Fibroblast of the aortic adventitia (primary cell): ENCODE measurements around the gene FAM228A. TPM values are rescaled to one million over a fixed set of nuclear protein-coding genes. Genes with fewer than 3 reads are reported as not detected.
"Not testable (repeated sequence)": the region's sequence is repeated elsewhere in the genome, so short reads cannot be mapped to it uniquely, and the experiment has no call there.

ENCODE experiments used
- DNase-seq: peaks from one replicate; pipeline ENCODE4 v3.0.0-alpha.2; 2010; ENCODE audit warnings: low read depth
- H3K4me3 ChIP-seq: 2 replicates; pipeline ENCODE4 v1.5.1; 2011; ENCODE audit warnings: low read depth, mild to moderate bottlenecking, control low read depth, low read length, moderate library complexity
- CTCF ChIP-seq: IDR thresholded peaks from 2 replicates; pipeline ENCODE4 v1.5.1; 2011; ENCODE audit warnings: mild to moderate bottlenecking, low read length, control low read depth, inconsistent platforms; ENCODE audit not compliant: insufficient read depth
- total RNA-seq: library from RNA; depleted of rRNA; stranded (reverse); fragments of >200 nt; gene quantifications from 2 replicates; pipeline ENCODE4 v1.2.3, GENCODE V29; 2012; ENCODE audit warnings: low replicate concordance

Gene FAM228A
- total RNA-seq, 1 donor: 0.18 TPM

DNA sequence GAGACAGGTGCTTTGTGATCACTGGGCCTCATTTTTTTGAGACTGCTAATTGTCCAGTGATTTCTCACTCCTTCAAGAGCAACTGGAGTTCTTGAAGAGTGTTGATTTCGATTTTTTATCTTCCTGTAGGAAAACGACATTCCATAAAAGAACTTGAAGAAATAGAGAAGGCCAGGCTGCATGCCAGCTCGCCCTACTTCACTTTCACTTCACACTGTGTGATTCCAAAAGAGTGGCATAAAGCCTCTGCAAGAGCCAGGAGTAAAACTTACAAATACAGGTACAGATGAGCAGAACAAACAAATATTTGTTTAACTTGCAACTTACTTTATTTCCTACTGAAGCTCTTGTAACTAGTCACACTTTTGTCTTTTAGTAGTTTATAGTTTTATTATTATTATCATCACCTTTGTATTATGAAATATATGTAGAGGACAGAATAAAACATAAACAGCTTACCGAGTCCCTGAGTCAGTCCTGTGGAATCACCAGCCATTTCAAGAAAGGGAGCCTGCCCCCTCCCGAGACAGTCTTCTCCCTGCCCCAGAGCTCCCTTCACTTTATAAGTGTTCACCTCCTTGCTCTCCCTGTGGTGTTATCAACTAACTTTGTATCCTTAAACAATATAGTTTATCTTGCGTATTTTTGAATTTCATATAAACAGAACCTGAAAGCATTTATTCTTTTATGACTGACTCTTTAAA, 8.7 kb downstream of the FAM228A start:
- no peak overlapping the region for H3K4me3 ChIP-seq
- DNase-seq: peak; percentile 13
- no peak for TF ChIP-seq CTCF

GRCh38 chr2:24189551-24189950, 14.7 kb downstream of the FAM228A start:
- no peak overlapping the region for H3K4me3 ChIP-seq
- TF ChIP-seq CTCF: no peak

DNA sequence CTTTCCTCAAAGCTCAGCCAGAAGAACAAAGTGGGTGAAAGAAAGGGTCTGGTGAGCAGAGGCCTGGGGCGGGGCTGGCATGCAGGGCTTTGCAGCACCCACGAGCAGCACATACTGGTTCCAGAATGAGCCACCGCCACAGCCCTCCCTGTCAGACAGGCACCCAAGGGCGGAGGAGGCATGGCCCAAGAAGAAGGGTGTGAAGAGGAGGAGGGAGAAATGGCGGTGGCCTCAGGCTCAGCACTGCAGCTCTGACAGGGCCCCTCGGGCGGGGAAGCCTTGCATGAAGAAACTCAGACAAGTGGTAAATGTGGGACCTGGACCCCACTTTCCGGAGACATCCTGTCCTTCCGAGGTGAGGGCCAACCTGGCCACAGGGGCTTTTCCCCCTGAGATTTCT, 15.7 kb downstream of the FAM228A start:
- H3K4me3 ChIP-seq: no peak overlapping the region
- no peak for TF ChIP-seq CTCF
- no peak for DNase-seq

More at GRCh38 chr2:24189551-24189950, 14.7 kb downstream of the FAM228A start:
- DNase-seq: no peak

DNA sequence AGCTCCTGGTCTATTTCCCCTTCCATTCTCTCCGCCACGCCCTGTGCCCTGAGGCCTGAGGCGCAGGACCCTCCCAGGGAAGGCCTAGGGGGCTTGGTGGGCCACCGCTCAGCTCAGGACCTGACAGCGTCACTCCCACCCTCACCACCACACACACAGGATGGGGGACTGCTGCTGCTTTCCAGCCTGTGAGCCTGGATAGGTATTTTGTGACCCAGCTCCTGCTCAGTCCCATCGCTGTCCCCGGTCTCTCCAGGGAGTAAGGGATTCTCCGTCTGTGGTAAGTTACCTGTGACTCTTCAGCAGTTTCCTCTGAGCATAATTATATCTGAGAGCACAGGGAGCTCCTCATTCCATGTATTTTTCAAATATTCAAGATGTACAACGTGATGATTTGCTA, 16.3 kb downstream of the FAM228A start:
- DNase-seq: no peak
- TF ChIP-seq CTCF: no peak
- no peak overlapping the region for H3K4me3 ChIP-seq

- no peak for DNase-seq
- TF ChIP-seq CTCF: no peak
- H3K4me3 ChIP-seq: no peak overlapping the region
Measured at GRCh38 chr2:24191848-24192247, 17.0 kb downstream of the FAM228A start.

DNA sequence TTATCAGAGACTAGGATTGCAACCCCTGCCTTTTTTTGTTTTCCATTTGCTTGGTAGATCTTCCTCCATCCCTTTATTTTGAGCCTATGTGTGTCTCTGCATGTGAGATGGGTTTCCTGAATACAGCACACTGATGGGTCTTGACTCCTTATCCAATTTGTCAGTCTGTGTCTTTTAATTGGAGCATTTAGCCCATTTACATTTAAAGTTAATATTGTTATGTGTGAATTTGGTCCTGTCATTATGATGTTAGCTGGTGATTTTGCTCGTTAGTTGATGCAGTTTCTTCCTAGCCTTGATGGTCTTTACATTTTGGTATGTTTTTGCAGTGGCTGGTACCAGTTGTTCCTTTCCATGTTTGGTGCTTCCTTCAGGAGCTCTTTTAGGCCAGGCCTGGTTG, 22.4 kb downstream of the FAM228A start:
- not testable (repeated sequence) for H3K4me3 ChIP-seq, DNase-seq

GRCh38 chr2:24199968-24200590, 25.2 kb downstream of the FAM228A start:
- no peak for TF ChIP-seq CTCF
- DNase-seq: no peak
- no peak overlapping the region for H3K4me3 ChIP-seq
